Measurements from ENCODE around the gene COL5A1. TPM values are rescaled to one million over a fixed set of nuclear protein-coding genes. Genes with fewer than 3 reads are reported as not detected.

COL5A1 gene
- polyA plus RNA-seq, 3 donors from 2014 or later, result not detected

GRCh38 chr9:134868751-134869553 is 227.3 kb downstream of the COL5A1 start:
- Mint-ChIP-seq H3K36me3 (no peaks in the 10 kb centered on the region), H3K4me3 (no peak overlapping the region), H3K4me1 (no peaks in the 10 kb centered on the region), H3K27ac (no peak overlapping the region), H3K27me3 (ENCODE audit: low read depth in 3 of 3) (peaks cover 0 to 3% (median 0%) of the 10 kb centered on the region in 3 donors), H3K9me3 (no peaks in the 10 kb centered on the region)
- no peak for DNase-seq

- no peaks in the 10 kb centered on the region for H3K4me1 Mint-ChIP-seq
- H3K9me3 Mint-ChIP-seq, result no peaks in the 10 kb centered on the region
- H3K27ac Mint-ChIP-seq, result no peak overlapping the region
- no peaks in the 10 kb centered on the region for H3K36me3 Mint-ChIP-seq
- peaks cover 0 to 3% (median 0%) of the 10 kb centered on the region in 3 donors for H3K27me3 Mint-ChIP-seq (ENCODE audit: low read depth in 3 of 3)
- H3K4me3 Mint-ChIP-seq, result no peak overlapping the region
- no peak for DNase-seq
Observed at GRCh38 chr9:134869554-134870300, 228.1 kb downstream of the COL5A1 start.

DNA sequence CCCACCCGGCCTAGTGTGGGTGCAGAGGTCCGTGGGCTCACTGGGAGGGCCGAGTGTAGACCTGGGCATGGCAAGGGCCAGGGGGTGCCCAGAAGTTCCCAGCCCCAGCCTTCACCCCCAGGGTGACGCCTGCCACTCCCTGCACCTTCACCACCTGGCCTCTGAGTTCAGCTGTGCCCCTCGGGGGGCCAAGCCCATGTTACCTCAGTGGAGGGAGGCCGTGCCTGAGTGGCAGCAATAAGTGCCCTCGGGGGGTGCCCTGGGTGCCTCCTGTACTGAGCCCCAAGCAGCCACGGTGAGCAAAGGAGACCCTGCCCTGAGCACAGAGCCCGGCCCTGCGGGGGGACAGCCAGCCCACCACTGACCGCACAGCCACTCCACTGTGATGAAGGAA is 228.7 kb downstream of the COL5A1 start:
- H3K4me1 Mint-ChIP-seq, result no peaks in the 10 kb centered on the region
- H3K9me3 Mint-ChIP-seq, result no peaks in the 10 kb centered on the region
- H3K4me3 Mint-ChIP-seq, result no peak overlapping the region
- H3K27ac Mint-ChIP-seq, result no peak overlapping the region
- no peaks in the 10 kb centered on the region for H3K36me3 Mint-ChIP-seq
- DNase-seq, result no peak
- peaks cover 0 to 3% (median 0%) of the 10 kb centered on the region in 3 donors for H3K27me3 Mint-ChIP-seq (ENCODE audit: low read depth in 3 of 3)

DNA sequence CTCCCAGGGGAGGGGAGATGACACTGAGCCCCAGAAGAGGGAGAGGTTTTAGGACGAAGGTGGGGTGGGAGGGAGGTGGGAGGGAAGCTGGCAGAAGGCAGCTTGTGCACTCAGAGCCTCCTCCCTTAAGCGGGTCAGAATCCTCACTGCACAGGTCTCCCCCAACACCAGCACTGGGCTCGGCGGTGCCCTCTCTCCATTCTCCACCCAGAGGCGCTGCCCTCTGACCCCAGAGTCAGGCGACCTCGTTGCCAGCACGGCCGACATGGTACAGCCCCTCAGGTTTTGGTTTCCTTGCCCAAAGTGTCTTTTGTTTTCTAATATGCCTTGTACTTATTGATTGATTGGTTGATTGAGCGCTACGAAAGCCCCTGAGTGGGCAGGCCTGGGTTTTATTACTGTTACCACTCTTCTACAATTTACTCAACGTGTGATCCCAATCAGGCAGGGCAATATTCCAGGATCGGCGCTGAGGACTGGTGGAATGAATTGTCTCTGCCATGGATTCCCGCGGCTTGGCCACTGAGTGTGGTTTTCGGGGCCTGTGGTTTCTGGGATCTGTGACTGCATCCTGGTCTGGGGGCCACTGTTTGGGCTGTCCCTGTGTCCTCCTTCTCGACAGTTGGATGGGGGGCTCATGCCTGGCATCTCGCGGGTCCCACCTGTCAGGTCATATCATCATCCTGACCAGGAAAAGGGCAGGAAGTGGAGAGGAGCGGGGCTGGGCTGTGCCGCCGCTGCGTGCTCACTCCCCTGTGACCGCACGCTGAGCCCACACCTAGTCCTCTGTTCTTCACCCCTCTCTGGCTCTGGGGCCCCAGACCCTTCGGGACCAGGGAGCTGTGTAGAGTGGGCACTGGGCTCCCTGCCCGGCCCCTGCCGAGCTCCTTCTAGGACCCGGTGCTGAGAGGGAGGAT is 229.4 kb downstream of the COL5A1 start:
- Mint-ChIP-seq H3K4me1 (no peaks in the 10 kb centered on the region), H3K36me3 (no peaks in the 10 kb centered on the region), H3K9me3 (no peaks in the 10 kb centered on the region), H3K4me3 (no peak overlapping the region), H3K27ac (no peak overlapping the region), H3K27me3 (ENCODE audit: low read depth in 3 of 3) (peaks cover 0 to 3% (median 0%) of the 10 kb centered on the region in 3 donors)
- no peak for DNase-seq

DNA sequence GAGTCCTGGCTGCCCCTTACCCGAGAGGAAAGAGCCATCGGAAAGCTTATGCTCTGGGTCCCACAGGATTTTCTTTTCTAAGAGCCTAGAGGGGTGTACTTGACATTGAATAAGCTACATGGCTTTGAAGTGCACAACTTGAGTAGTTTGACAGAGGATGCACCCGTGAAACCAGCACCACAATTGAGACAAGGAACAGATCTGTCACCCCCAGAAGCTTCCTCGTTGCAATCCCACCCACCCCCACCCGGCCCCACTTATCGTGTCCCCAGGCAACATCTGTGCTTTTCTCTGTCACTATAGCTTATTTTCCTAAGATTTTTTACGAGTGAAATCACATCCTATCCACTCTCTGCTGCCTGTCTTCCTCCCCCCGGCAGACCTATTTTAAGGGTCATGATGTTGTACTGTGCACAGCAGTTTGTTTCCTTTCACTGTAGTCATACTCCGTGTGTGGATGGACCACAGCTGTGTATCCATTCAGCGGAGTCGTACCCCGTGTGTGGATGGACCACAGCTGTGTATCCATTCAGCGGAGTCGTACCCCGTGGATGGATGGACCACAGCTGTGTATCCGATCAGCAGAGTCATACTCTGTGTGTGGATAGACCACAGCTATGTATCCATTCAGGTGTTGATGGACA is 230.2 kb downstream of the COL5A1 start:
- Mint-ChIP-seq H3K9me3 (no peaks in the 10 kb centered on the region), H3K27me3 (ENCODE audit: low read depth in 3 of 3) (peaks cover 0 to 3% (median 0%) of the 10 kb centered on the region in 3 donors), H3K4me1 (no peaks in the 10 kb centered on the region), H3K36me3 (no peaks in the 10 kb centered on the region), H3K4me3 (no peak overlapping the region), H3K27ac (no peak overlapping the region)
- DNase-seq, result no peak

GRCh38 chr9:134872482-134873231 is 231.1 kb downstream of the COL5A1 start:
- H3K36me3 Mint-ChIP-seq, result no peaks in the 10 kb centered on the region
- H3K27ac Mint-ChIP-seq, result no peak overlapping the region
- H3K4me3 Mint-ChIP-seq, result no peak overlapping the region
- DNase-seq, result no peak
- H3K4me1 Mint-ChIP-seq, result no peaks in the 10 kb centered on the region
- H3K9me3 Mint-ChIP-seq, result no peaks in the 10 kb centered on the region
- H3K27me3 Mint-ChIP-seq (ENCODE audit: low read depth in 3 of 3), result peaks cover 0 to 5% (median 0%) of the 10 kb centered on the region in 3 donors

- Mint-ChIP-seq H3K9me3 (no peaks in the 10 kb centered on the region), H3K4me1 (no peaks in the 10 kb centered on the region), H3K36me3 (no peaks in the 10 kb centered on the region), H3K27ac (no peak overlapping the region), H3K27me3 (ENCODE audit: low read depth in 3 of 3) (peaks cover 0 to 8% (median 0%) of the 10 kb centered on the region in 3 donors), H3K4me3 (no peak overlapping the region)
- DNase-seq, result no peak
Observed at GRCh38 chr9:134875371-134875770, 233.8 kb downstream of the COL5A1 start.

- no peak overlapping the region for H3K27ac Mint-ChIP-seq
- H3K4me3 Mint-ChIP-seq, result no peak overlapping the region
- peaks cover 0 to 8% (median 0%) of the 10 kb centered on the region in 3 donors for H3K27me3 Mint-ChIP-seq (ENCODE audit: low read depth in 3 of 3)
- H3K9me3 Mint-ChIP-seq, result no peaks in the 10 kb centered on the region
- H3K36me3 Mint-ChIP-seq, result no peaks in the 10 kb centered on the region
- DNase-seq, result no peak
- H3K4me1 Mint-ChIP-seq, result no peaks in the 10 kb centered on the region
Observed at GRCh38 chr9:134877541-134877940, 235.9 kb downstream of the COL5A1 start.

DNA sequence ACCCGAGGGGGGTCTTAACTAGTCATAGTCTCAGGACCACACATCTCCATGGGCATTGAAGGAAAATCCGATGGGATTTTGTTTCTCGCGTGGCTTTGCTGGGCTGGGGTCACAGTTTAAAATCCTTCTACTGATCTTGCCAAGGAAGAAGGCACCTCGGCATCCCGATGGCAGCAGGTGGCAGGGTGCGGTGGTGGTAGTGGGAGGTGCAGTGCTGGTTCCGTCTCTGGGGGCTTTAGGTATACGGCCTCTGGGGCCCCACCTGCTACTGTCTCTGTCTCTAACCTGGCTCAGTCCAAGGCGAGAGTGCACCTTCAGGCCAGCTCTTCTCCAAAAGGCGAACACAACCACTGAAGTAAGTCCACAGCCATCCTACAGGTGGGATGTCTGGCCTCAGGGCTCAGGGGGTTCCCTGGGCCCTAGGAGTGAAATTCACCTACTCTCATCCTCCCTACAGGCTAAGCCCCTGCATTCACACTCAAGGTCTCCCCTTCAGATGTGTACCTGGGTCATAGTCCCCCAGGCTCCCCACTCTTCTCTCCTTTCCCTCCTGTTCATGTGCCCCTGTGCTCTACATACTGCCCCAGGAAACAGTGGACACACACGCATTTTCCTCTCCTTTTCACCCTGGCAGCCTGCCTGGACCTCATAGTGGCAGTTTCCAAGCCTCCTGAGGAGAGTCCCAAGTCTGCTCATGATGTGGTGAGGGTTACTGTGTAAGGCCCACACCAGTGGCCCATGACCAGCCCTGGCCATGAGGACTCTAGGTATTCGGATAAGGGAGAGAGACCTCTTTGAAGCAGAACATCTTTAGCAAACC is 238.3 kb downstream of the COL5A1 start:
- Mint-ChIP-seq H3K27ac (no peak overlapping the region), H3K4me3 (no peak overlapping the region), H3K4me1 (no peaks in the 10 kb centered on the region), H3K27me3 (ENCODE audit: low read depth in 3 of 3) (peaks cover 0 to 5% (median 0%) of the 10 kb centered on the region in 3 donors), H3K9me3 (no peaks in the 10 kb centered on the region), H3K36me3 (no peaks in the 10 kb centered on the region)
- DNase-seq, result no peak

GRCh38 chr9:134880484-134881312 is 239.1 kb downstream of the COL5A1 start, which contains the start of gene FCN2:
TSS of gene FCN2 (plus strand) at chr9:134880810. CDS start at chr9:134880822, 12 bp downstream.
- Mint-ChIP-seq H3K4me1 (no peaks in the 10 kb centered on the region), H3K36me3 (no peaks in the 10 kb centered on the region), H3K9me3 (no peaks in the 10 kb centered on the region), H3K27ac (no peak within 1 kb of the TSS), H3K4me3 (no peak within 1 kb of the TSS), H3K27me3 (ENCODE audit: low read depth in 3 of 3) (peaks cover 0 to 5% (median 0%) of the 10 kb centered on the region in 3 donors)
- no peak for DNase-seq

DNA sequence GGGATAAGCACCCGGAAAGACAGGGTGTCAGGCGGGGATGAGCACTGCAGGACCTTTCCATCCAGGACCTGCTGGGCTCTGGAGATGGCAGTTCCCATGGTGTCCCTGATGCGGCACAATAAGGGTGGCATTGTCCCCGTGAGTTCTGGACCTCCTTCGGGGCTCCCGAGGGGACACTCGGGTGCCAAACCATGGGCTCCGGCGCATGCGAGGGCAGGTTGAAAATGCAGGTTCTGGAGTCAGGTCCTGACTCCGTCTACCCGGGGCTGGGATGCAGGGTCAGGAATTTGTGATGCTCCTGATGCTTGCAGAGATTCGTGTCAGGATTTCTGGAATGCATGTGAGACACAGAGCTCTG is 239.7 kb downstream of the COL5A1 start:
- peaks cover 0 to 5% (median 0%) of the 10 kb centered on the region in 3 donors for H3K27me3 Mint-ChIP-seq (ENCODE audit: low read depth in 3 of 3)
- H3K4me3 Mint-ChIP-seq, result no peak overlapping the region
- no peaks in the 10 kb centered on the region for H3K36me3 Mint-ChIP-seq
- H3K27ac Mint-ChIP-seq, result no peak overlapping the region
- no peak for DNase-seq
- no peaks in the 10 kb centered on the region for H3K4me1 Mint-ChIP-seq
- no peaks in the 10 kb centered on the region for H3K9me3 Mint-ChIP-seq
